NCI-H2107 treated with DMSO at 0.1 percent for 48 hours (cell line): Measurements from ENCODE around the gene HS1BP3.

Experiments
- DNase-seq: peaks from one replicate; lab custom pipeline; 2025; ENCODE audit not compliant: unreplicated experiment; lab: John Stamatoyannopoulos, UW

Gene HS1BP3

GRCh38 chr2:20674974-20675679 is 24.2 kb upstream of the HS1BP3 start:
- DNase-seq: no peak

DNA sequence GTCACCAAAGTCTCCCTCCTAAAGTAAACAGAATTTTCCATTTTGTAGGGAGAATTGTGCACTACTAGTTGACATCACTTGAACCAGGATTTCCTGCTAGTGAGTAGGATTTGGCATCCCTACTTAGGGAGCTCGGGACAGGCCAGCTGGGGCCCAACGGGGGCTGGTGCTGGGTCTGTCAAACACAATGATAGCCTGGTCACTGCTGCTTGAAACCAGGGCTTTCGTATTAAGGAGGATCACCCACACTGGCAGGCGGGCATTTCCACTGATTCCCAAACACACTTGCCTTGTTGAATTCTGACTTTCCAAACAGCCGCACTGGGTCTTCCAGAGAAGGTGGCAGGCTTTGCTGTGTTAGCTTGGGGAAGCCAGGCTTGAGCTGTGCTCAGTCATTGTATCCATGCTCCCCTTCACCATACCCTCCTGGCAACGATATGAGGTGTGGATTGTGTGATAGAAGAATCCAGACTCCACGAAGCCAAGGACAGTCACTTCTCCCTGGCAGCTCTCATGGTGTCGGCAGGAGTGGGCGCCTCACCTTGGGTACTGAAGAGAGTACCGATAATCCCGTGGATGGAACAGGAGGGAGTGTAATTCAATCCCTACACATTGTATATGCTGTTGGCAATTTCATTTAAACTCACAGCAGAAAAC is 23.5 kb upstream of the HS1BP3 start:
- no peak for DNase-seq

- DNase-seq: no peak
Measured at GRCh38 chr2:20673686-20674308, 22.9 kb upstream of the HS1BP3 start.

- no peak for DNase-seq
Measured at GRCh38 chr2:20672201-20672951, 21.5 kb upstream of the HS1BP3 start.

GRCh38 chr2:20671736-20672080 is 20.8 kb upstream of the HS1BP3 start:
- DNase-seq: no peak

DNA sequence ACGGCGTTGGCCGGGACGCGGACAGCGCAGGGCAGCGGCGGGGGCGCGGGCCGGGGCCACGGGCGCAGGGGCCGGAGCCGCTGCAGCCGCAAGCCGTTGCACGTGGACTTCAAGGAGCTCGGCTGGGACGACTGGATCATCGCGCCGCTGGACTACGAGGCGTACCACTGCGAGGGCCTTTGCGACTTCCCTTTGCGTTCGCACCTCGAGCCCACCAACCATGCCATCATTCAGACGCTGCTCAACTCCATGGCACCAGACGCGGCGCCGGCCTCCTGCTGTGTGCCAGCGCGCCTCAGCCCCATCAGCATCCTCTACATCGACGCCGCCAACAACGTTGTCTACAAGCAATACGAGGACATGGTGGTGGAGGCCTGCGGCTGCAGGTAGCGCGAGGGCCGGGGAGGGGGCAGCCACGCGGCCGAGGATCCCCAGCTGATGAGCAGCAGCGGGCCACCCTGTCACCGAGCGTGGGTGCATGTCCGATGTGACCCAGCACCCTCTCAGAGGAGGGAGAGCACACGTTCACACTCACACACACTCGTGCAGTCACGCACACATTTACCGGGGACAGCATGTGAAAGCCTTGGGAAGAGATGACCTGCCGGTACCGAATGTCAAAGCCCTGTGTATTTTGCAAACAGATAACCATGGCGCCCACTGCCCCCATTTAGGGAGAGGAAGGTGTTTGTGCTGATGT is 20.3 kb upstream of the HS1BP3 start:
- no peak for DNase-seq

- no peak for DNase-seq
Measured at GRCh38 chr2:20670315-20671035, 19.6 kb upstream of the HS1BP3 start.

- no peak for DNase-seq
Measured at GRCh38 chr2:20669562-20670314, 18.8 kb upstream of the HS1BP3 start.

DNA sequence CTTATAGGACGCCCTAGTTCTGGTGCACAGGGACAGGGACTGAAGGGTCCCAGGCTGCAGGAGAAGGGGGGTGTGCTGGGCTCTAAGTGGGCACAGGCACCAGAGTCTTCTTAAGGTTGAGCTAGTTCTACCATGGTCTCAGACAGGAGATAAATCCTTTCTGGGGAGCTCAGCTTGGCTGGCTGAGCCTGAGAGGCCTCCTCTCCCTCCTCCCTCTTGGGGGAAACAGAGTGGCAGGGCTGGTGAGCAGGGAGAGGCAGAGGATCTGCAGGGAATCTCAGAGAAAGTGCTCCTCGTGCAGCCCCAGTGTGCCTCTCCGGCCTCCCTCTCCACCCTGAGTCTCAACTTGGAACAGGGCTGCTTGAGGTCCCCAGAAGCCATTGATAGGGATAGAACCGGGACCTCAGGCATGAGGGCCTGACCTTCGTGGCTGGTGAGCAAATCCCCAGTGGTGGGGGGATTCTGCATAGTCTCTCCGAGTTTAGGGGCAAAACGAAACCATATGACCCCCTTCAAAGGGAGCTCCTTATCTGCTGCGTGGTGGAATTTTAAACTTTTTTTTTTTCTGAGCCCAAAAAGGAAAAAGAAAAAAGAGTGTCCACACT is 18.1 kb upstream of the HS1BP3 start:
- DNase-seq: no peak

DNA sequence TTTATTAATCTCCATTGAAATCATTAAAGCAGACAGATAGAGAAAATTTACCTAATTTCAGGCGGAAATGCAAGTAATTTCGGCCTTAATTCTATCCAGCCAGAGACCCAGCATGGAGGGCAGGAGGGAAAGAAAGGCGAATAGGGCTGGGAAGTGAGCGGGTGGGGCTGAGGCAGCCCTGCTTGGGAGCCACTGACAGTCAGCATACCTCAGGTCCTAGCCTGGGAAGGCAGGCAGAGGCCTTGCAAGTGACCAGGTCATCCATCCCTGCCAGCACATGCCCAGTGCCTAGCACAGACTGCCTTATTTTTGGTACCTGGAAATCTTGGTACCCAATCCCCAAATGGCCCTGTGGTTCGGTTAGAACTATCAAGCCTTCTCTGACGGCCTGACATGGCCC is 17.6 kb upstream of the HS1BP3 start:
- no peak for DNase-seq

DNA sequence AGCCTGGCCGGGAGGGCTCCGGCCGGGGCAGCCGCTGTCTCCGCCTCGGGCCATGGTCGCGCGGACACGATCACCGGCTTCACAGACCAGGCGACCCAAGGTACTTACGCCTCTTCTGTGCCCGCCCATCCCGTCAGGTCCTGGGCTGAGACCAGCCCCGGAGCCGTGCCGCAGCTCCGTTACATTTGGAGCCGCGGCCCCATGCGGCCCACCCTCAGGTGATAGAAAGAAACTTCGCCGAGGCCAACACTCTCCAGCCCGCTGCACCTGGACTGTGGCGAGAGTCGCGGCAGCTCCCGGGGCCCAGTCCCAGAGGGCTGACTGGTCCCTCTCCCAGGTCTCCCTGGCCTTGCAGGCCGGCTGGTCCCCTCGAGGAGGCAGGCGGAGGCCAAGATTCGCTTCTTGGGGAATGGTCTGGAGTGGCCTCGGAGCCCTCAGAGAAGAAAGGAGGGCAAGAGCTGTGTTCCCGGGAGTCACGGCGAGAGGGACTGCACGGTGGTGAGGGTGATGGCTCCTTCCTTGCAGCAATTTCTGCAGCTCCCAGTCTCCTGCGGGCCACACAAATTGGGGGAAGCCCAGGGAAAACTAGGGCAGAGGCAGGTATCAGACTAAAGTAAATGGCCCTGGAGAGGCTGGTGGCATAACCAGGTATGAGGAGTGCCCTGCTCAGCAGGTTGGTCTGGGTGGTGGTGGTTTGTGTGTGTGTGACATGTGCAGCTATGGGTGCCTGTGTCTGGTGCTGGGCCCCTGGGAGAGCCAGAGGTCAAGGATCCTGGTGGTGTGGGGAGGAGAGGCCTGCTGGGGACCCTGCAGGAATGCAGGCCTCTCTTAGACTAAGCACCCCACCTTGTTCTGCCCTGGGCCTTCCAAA is 16.9 kb upstream of the HS1BP3 start:
- no peak for DNase-seq

DNA sequence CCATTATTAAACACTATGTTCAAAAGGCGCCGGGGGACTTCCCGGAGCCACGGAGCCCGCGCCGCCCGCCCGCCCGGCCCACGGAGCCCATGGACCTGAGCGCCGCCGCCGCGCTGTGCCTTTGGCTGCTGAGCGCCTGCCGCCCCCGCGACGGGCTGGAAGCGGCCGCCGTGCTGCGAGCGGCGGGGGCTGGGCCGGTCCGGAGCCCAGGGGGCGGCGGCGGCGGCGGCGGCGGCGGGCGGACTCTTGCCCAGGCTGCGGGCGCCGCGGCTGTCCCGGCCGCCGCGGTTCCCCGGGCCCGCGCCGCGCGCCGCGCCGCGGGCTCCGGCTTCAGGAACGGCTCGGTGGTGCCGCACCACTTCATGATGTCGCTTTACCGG is 16.2 kb upstream of the HS1BP3 start:
- DNase-seq: no peak

- DNase-seq: no peak
Measured at GRCh38 chr2:20666304-20667150, 15.6 kb upstream of the HS1BP3 start, which contains the start of gene GDF7. GDF7 (plus strand) TSS chr2:20667144; CDS start chr2:20667240, 96 bp downstream.

DNA sequence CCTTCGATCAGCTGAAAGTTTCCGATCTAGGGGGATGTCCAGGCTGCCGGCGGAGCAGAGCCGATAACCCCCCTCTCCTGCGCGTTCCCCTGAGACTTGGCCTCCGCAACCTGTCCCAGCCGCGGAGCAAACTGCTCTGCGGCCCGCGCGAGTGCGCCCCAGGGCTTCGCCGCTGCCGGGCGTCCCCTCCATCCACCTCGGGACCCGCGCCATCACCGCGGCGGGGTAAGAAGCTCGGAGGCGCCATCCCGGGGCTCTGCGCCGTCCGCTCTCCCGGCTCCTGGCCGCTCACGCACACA is 15.1 kb upstream of the HS1BP3 start:
- no peak for DNase-seq

DNA sequence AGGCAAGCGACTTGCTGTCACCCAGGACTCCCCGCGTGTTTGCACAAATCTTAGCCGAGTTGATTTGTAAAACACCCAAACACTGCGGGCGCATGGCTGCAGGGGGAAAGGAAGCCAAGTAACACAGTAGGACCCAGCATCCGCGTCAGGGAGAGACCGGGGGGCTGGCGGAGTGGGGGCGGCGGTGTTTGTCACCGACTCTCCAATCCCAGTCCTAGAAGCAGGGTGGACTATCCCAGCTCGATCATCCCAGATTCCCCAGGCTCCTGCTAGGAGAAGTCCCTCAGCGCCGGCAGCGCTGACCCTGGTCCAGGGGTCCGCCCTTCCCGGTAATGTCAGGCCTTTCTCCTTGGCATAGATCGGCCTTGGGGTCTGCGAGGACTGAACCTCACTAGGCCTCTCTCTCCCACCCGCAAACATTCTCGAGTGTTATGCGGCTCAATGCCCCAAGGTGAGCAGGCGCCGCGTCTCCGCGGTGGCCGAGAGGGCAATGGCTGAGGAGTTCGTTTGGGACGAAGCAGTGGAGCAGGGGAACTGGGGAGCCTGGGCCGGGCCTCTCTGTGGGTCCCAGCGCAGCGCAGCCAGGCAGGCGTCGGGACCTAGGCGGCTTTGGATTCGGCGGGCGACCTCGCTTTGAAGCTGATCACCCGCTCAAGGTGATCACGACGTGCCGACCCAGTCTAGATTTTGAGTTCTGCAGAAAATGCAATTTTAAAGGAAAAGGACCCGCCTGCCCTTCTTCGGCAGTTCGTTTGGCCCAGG is 14.5 kb upstream of the HS1BP3 start:
- DNase-seq: no peak

DNA sequence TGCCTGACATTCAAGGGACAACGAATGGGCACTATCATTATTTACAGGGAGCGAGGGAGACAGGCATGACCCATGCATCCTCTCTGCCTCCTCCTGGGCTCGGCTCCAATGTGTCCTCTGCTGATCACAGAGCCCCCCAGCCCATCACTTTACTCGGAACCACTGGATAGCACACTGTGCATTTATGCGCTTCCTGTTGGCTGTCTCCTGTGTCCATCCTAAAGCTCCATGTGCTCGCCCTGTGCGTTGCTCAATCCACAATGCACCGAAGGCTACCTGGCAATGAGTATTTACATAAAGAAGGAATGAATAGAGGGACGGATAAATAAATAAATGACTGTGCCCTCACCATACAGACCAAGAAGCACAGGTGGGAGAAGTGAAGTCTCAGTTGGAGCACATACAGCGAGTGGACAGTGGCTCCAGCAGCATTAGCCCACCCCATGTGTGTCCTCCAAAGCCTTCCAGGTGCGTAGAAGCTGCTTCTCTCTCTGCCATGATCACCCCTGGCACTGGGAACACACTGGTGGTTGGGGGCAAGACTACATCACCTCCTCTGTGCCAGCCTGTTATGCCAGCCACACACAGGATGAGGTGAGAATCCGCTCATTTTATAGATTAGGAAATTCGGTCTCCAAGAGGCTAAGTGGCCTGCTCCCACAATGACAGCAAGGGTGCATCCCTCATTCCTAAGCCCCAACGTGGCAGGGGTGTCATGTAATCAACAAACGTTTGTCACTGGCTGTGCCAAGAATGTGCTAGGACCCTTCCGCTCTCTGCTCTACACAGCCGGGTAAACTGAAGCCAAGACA is 13.7 kb upstream of the HS1BP3 start:
- DNase-seq: no peak
